Measurements from ENCODE around the gene DYNLT4. TPM values are rescaled to one million over a fixed set of nuclear protein-coding genes. Genes with fewer than 3 reads are reported as not detected.
A peak's percentile ranks its signal among the peaks of the same experiment; 100 is the strongest.

The DYNLT4 gene
- total RNA-seq, 1 experiment from 2014 or later = not detected

- H3K4me1 ChIP-seq = peaks cover 9% of the 10 kb centered on the region
- intact Hi-C loops (cut with micrococcal nuclease; ENCODE audit: unreplicated experiment) = no loop called here
- Mint-ChIP-seq H3K27me3 (ENCODE audit: insufficient read depth, unreplicated experiment) (no peaks in the 10 kb centered on the region), H3K36me3 (ENCODE audit: insufficient read depth, unreplicated experiment) (peaks cover 16% of the 10 kb centered on the region), H3K4me3 (ENCODE audit: unreplicated experiment) (peak overlapping the region; percentile 24), H3K4me1 (ENCODE audit: low read depth, unreplicated experiment) (peaks cover 8% of the 10 kb centered on the region), H3K27ac (ENCODE audit: unreplicated experiment) (peak overlapping the region; percentile 2), H3K9me3 (ENCODE audit: unreplicated experiment) (no peaks in the 10 kb centered on the region)
- H3K36me3 ChIP-seq (ENCODE audit: control insufficient read depth, insufficient read depth, low read length) = no peaks in the 10 kb centered on the region
- no peak overlapping the region for H3K4me3 ChIP-seq (ENCODE audit: low read depth, low read length)
- ChIA-PET CTCF (no interaction called here), POLR2A (interaction anchor here (2.7 kb wide), 1 partner anchor 18 kb away, joined by 43 read pairs; no protein-coding TSS in a partner anchor)
- no peak for TF ChIP-seq CTCF (IDR thresholded peaks at IDR 0.05; ENCODE audit: insufficient read depth in 1 of 2, low read depth in 1 of 2, low read length in 1 of 2, severe bottlenecking in 1 of 2, unreplicated experiment in 1 of 2)
- no peaks in the 10 kb centered on the region for H3K27me3 ChIP-seq (replicated peaks; ENCODE audit: control insufficient read depth, insufficient read depth, low read length)
- DNase-seq = no peak
- BruUV-seq (replicated peaks) = no TSS peak
- no peaks in the 10 kb centered on the region for H3K9me3 ChIP-seq
Measured at GRCh38 chr1:44801491-44802305, 5.5 kb downstream of the DYNLT4 start.

- Histone ChIP-seq H3K36me3 (ENCODE audit: control insufficient read depth, insufficient read depth, low read length) (no peaks in the 10 kb centered on the region), H3K4me3 (ENCODE audit: low read depth, low read length) (peak within 1 kb of the TSS; percentile 77), H3K9me3 (no peaks in the 10 kb centered on the region), H3K4me1 (no peaks in the 10 kb centered on the region), H3K27me3 (replicated peaks; ENCODE audit: control insufficient read depth, insufficient read depth, low read length) (no peaks in the 10 kb centered on the region)
- TF ChIP-seq CTCF (IDR thresholded peaks at IDR 0.05; ENCODE audit: insufficient read depth in 1 of 2, low read depth in 1 of 2, low read length in 1 of 2, severe bottlenecking in 1 of 2, unreplicated experiment in 1 of 2) = peak; percentile 72 to 89
- TSS peak; percentile 70 for BruUV-seq (replicated peaks)
- intact Hi-C loops (cut with micrococcal nuclease; ENCODE audit: unreplicated experiment) = loop anchor here (2.0 kb wide), 1 partner anchor 15 kb away; no protein-coding TSS in a partner anchor
- H3K36me3 Mint-ChIP-seq (ENCODE audit: insufficient read depth, unreplicated experiment) = peaks cover 11% of the 10 kb centered on the region
- H3K4me3 Mint-ChIP-seq (ENCODE audit: unreplicated experiment) = peak within 1 kb of the TSS; percentile 97
- no peaks in the 10 kb centered on the region for H3K27me3 Mint-ChIP-seq (ENCODE audit: insufficient read depth, unreplicated experiment)
- peak; percentile 97 for DNase-seq
- ChIA-PET POLR2A (interaction anchor here (0.6 to 2.7 kb wide), 15 partner anchors 9 to 1541 kb away, joined by 3 to 43 read pairs (median 4); partner anchors contain the start of genes BTBD19, NSUN4 and RPS8), CTCF (interaction anchor here (0.6 to 1.3 kb wide), 11 partner anchors 9 to 126 kb away, joined by 3 to 13 read pairs (median 4); partner anchors contain the start of genes ARMH1, BTBD19, RNU5D-1 and RPS8)
- no peaks in the 10 kb centered on the region for H3K9me3 Mint-ChIP-seq (ENCODE audit: unreplicated experiment)
- peaks cover 8% of the 10 kb centered on the region for H3K4me1 Mint-ChIP-seq (ENCODE audit: low read depth, unreplicated experiment)
- peak within 1 kb of the TSS; percentile 99 for H3K27ac Mint-ChIP-seq (ENCODE audit: unreplicated experiment)
Measured at GRCh38 chr1:44799770-44800584, 7.2 kb downstream of the DYNLT4 start, which contains the start of gene PLK3. PLK3 (plus strand) TSS chr1:44800377; CDS start chr1:44800464, 87 bp downstream.

All from Caco-2 (cell line).